HCT116 (cell line): ENCODE results near the gene FKBP15. TPM values are rescaled to one million over a fixed set of nuclear protein-coding genes. Genes with fewer than 3 reads are reported as not detected.
"Not testable (repeated sequence)": the region's sequence is repeated elsewhere in the genome, so short reads cannot be mapped to it uniquely, and the experiment has no call there.

ENCODE experiments used
- ATAC-seq: fragments of 200-7000 bp; cut with Tn5 transposase; 2 replicates; pipeline ENCODE4 v1.9.1; 2020; ENCODE audit warnings: mild to moderate bottlenecking, moderate library complexity
- BruUV-seq: library from RNA; stranded (reverse); fragments of 400-500 nt; replicated peaks from 2 replicates; lab custom pipeline; 2021; lab: Mats Ljungman, UMichigan
- CTCF ChIA-PET: fragments of 300-600 bp; sonication (Branson Sonifier 250); formaldehyde crosslinking; loops from one replicate; lab custom pipeline; 2021; ENCODE audit warnings: antibody characterized with exemption; lab: Charles Lee
- POLR2A ChIA-PET: fragments of 300-600, 350-600 bp; sonication (Branson Sonifier 250); formaldehyde crosslinking; loops from one replicate; lab custom pipeline; 2021; ENCODE audit warnings: antibody characterized with exemption; lab: Charles Lee
- RAD21 ChIA-PET, 2 experiments: fragments of 300-600 bp; sonication (Branson Sonifier 250); formaldehyde crosslinking; loops; one replicate each; lab custom pipeline; 2023; ENCODE audit warnings: low total read pairs in 2 of 2; ENCODE audit not compliant: uncharacterized antibody in 2 of 2, unreplicated experiment in 2 of 2, low non-redundant PET in 1 of 2; lab: Charles Lee
- DNase-seq: peaks from one replicate; pipeline ENCODE4 v3.0.0-alpha.2; 2010; ENCODE audit warnings: low read depth, low spot score
- H2AFZ ChIP-seq: fragments of 200-600 bp; shearing (Covaris generic), sonication (generic); 2 replicates; pipeline ENCODE4 v1.6.1; 2017; ENCODE audit warnings: low read depth, mixed run types, mixed read lengths, antibody characterized with exemption, low read length; ENCODE audit not compliant: poor library complexity, severe bottlenecking
- H3K27ac ChIP-seq: 2 replicates; pipeline ENCODE4 v1.5.1; 2012; ENCODE audit warnings: low read depth, low read length
- H3K27me3 ChIP-seq: fragments of 200-600 bp; sonication (generic); 2 replicates; pipeline ENCODE4 v1.6.1; 2016; ENCODE audit warnings: mixed run types, low read length, mixed read lengths; ENCODE audit not compliant: insufficient read depth
- H3K36me3 ChIP-seq, 2 experiments: fragments of 200-500 bp in 1 of 2; fragments of 200-600 bp in 1 of 2; sonication (Bioruptor generic) in 1 of 2; sonication (generic) in 1 of 2; 2 replicates each; pipeline versions ENCODE4 v1.5.1 to v1.6.1; 2014 to 2016; ENCODE audit warnings: low read length in 2 of 2, inconsistent platforms in 1 of 2, mixed read lengths in 1 of 2, mixed run types in 1 of 2; ENCODE audit not compliant: insufficient read depth in 2 of 2, control insufficient read depth in 1 of 2
- H3K4me1 ChIP-seq, 2 experiments: fragments of 200-600 bp in 1 of 2; sonication (generic) in 1 of 2; 2 replicates each; pipeline versions ENCODE4 v1.5.1 to v1.6.1; 2012 to 2017; ENCODE audit warnings: low read length in 2 of 2, inconsistent platforms in 1 of 2, mild to moderate bottlenecking in 1 of 2, mixed read lengths in 1 of 2, mixed run types in 1 of 2, moderate library complexity in 1 of 2; ENCODE audit not compliant: insufficient read depth in 2 of 2, control insufficient read depth in 1 of 2
- H3K4me2 ChIP-seq: fragments of 200-600 bp; sonication (generic); 2 replicates; pipeline ENCODE4 v1.6.1; 2017; ENCODE audit warnings: mixed run types, low read length, mixed read lengths
- H3K4me3 ChIP-seq, 2 experiments: fragments of 200-600 bp in 1 of 2; sonication (generic) in 1 of 2; replicated peaks in 1 of 2; 2 replicates each; pipeline ENCODE4 v1.5.1; 2011 to 2016; ENCODE audit warnings: low read length in 2 of 2, control low read depth in 1 of 2, low read depth in 1 of 2, mild to moderate bottlenecking in 1 of 2, mixed read lengths in 1 of 2, mixed run types in 1 of 2
- H3K79me2 ChIP-seq: fragments of 200-600 bp; sonication (generic); 2 replicates; pipeline ENCODE4 v1.6.1; 2017; ENCODE audit warnings: mild to moderate bottlenecking, mixed run types, low read length, moderate library complexity, mixed read lengths; ENCODE audit not compliant: insufficient read depth
- H3K9ac ChIP-seq: fragments of 200-600 bp; sonication (generic); 2 replicates; pipeline ENCODE4 v1.6.1; 2016; ENCODE audit warnings: low read length, mixed read lengths
- H3K9me2 ChIP-seq: fragments of 200-600 bp; sonication (generic), shearing (Covaris generic); 2 replicates; pipeline ENCODE4 v1.6.1; 2017; ENCODE audit warnings: mixed run types, mild to moderate bottlenecking, moderate library complexity; ENCODE audit not compliant: insufficient read depth
- H3K9me3 ChIP-seq, 2 experiments: fragments of 200-500 bp in 1 of 2; fragments of 200-600 bp in 1 of 2; sonication (Bioruptor generic) in 1 of 2; sonication (generic) in 1 of 2; 2 replicates each; pipeline ENCODE4 v1.6.1; 2014 to 2017; ENCODE audit warnings: low read length in 2 of 2, mixed read lengths in 2 of 2, inconsistent platforms in 1 of 2, low read depth in 1 of 2, mild to moderate bottlenecking in 1 of 2, mixed run types in 1 of 2, moderate library complexity in 1 of 2; ENCODE audit not compliant: control insufficient read depth in 1 of 2, insufficient read depth in 1 of 2
- H4K20me1 ChIP-seq: fragments of 200-600 bp; sonication (generic), shearing (Covaris generic); 2 replicates; pipeline ENCODE4 v1.6.1; 2017; ENCODE audit warnings: mixed run types, mild to moderate bottlenecking, moderate library complexity; ENCODE audit not compliant: insufficient read depth
- EGR1 ChIP-seq: IDR thresholded peaks from 2 replicates; pipeline ENCODE4 v1.6.1; 2012; ENCODE audit warnings: low read depth
- ELF1 ChIP-seq: IDR thresholded peaks from 2 replicates; pipeline ENCODE4 v1.6.1; 2012; ENCODE audit warnings: low read depth, borderline replicate concordance
- EZH2phosphoT487 ChIP-seq: fragments of 200-600 bp; IDR thresholded peaks from 2 replicates; pipeline ENCODE4 v1.6.1; 2018; ENCODE audit warnings: antibody characterized with exemption, borderline replicate concordance
- MAX ChIP-seq: IDR thresholded peaks from 2 replicates; pipeline ENCODE4 v1.6.1; 2012
- SIN3A ChIP-seq: IDR thresholded peaks from 2 replicates; pipeline ENCODE4 v1.6.1; 2012; ENCODE audit warnings: low read depth
- SP1 ChIP-seq: IDR thresholded peaks from 2 replicates; pipeline ENCODE4 v1.6.1; 2012; ENCODE audit warnings: low read depth
- SRF ChIP-seq: IDR thresholded peaks from 2 replicates; pipeline ENCODE4 v1.6.1; 2012; ENCODE audit warnings: low read depth
- YY1 ChIP-seq: IDR thresholded peaks from 2 replicates; pipeline ENCODE4 v1.6.1; 2011; ENCODE audit warnings: low read length, low read depth, moderate library complexity, mild to moderate bottlenecking; ENCODE audit not compliant: insufficient replicate concordance; ENCODE audit errors: extremely low read depth
- ZNF274 ChIP-seq: fragments of 200-500 bp; sonication (Bioruptor generic); IDR thresholded peaks from 2 replicates; pipeline ENCODE4 v1.6.1; 2014; ENCODE audit warnings: mild to moderate bottlenecking, low read depth, low read length, inconsistent platforms
- intact Hi-C: fragments of 100-400 bp; cut with micrococcal nuclease; formaldehyde crosslinking; loops from 2 replicates; pipeline ENCODE4 v1.10.0; 2022
- total RNA-seq: library from RNA; stranded (reverse); gene quantifications from one replicate; pipeline ENCODE4 v1.2.1, GENCODE V29; 2021; ENCODE audit not compliant: unreplicated experiment
- TF ChIP-seq, protein P1 (sequence below): IDR thresholded peaks from 2 replicates; pipeline ENCODE4 v1.6.1; 2012
- TF ChIP-seq, protein P2 (sequence below), 3 experiments: fragments of 200-600 bp in 1 of 3; sonication (generic) in 1 of 3; IDR thresholded peaks in 2 of 3; conservative IDR thresholded peaks in 1 of 3; 2 replicates each; pipeline ENCODE4 v1.5.1; 2012 to 2017; ENCODE audit warnings: low read depth in 2 of 3, low read length in 2 of 3, antibody characterized with exemption in 1 of 3, borderline replicate concordance in 1 of 3, control low read depth in 1 of 3, mild to moderate bottlenecking in 1 of 3, mixed read lengths in 1 of 3, mixed run types in 1 of 3, moderate library complexity in 1 of 3; ENCODE audit not compliant: insufficient read depth in 1 of 3

Gene FKBP15
- total RNA-seq, 1 experiment from 2014 or later = 13.8 TPM

DNA sequence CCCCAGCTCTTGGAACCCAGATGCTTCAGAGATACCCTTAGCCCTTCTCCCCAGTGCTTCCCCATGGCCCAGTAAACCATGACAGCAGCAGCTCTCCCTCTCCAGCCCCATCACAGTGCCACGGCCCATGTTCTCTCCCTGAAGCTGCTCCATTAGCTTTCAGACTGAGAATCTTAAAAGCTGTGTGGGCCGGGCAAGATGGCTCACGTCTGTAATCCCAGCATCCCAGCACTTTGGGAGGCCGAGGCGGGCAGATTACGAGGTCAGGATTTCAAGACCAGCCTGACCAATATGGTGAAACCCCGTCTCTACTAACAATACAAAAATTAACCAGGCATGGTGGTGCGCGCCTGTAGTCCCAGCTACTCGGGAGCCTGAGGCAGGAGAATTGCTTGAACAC lies 71.5 kb downstream of the FKBP15 start:
- H3K36me3 ChIP-seq, H2AFZ ChIP-seq, H3K4me3 ChIP-seq, ATAC-seq, H3K9me2 ChIP-seq, H4K20me1 ChIP-seq, H3K27ac ChIP-seq, BruUV-seq, H3K79me2 ChIP-seq, H3K9ac ChIP-seq, DNase-seq, intact Hi-C loops, POLR2A ChIA-PET, H3K4me2 ChIP-seq, CTCF ChIA-PET, RAD21 ChIA-PET, H3K9me3 ChIP-seq: not testable (repeated sequence)
- peaks cover 11 to 23% of the 10 kb centered on the region in 2 experiments; a peak in 3 of 4 replicates for H3K4me1 ChIP-seq
- peaks cover 17% of the 10 kb centered on the region for H3K27me3 ChIP-seq

DNA sequence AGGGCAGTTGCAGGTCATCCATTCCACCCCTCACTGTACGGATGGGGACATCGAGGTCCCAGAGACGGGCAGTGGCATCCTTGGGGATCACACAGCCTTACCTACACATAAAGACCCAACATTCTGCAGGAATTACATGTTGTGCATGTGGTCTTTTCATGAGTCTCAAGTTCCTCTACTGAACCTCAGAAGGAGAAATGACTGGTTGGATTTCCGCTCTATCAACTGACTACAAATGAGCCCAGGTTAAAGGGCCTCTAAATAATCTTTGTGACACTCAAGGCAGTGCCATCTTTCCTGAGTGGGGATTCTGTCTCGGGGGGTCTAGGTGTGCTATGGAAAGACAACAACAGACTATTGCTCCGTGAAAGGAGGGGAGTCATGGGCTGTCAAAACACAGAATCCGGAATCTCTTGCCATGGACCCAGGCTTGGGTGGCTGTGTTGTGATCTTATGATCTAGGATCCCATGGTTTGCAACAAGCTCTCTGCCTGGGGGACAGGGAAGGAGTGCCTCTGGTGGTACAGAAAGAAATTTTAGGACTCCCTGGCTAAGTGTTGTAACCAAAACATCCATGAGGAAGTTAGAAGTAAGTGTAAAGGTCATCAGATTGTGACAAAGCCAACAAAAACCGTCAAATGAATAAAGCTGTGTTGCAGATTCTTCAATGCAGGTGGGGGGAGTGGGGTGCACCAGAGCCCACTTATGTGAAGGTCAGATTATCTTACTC lies 72.1 kb downstream of the FKBP15 start:
- no peak overlapping the region for H2AFZ ChIP-seq
- intact Hi-C loops = no loop called here
- TF ChIP-seq EGR1 = no peak
- no peak for TF ChIP-seq YY1
- TF ChIP-seq SRF = no peak
- no peak for TF ChIP-seq EZH2phosphoT487
- TF ChIP-seq SIN3A = no peak
- no peak for TF ChIP-seq ZNF274
- TF ChIP-seq ELF1 = no peak
- TF ChIP-seq, protein P1, sequence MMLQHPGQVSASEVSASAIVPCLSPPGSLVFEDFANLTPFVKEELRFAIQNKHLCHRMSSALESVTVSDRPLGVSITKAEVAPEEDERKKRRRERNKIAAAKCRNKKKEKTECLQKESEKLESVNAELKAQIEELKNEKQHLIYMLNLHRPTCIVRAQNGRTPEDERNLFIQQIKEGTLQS = no peak
- no peak for TF ChIP-seq MAX
- no peak for TF ChIP-seq SP1
- TF ChIP-seq, protein P2, sequence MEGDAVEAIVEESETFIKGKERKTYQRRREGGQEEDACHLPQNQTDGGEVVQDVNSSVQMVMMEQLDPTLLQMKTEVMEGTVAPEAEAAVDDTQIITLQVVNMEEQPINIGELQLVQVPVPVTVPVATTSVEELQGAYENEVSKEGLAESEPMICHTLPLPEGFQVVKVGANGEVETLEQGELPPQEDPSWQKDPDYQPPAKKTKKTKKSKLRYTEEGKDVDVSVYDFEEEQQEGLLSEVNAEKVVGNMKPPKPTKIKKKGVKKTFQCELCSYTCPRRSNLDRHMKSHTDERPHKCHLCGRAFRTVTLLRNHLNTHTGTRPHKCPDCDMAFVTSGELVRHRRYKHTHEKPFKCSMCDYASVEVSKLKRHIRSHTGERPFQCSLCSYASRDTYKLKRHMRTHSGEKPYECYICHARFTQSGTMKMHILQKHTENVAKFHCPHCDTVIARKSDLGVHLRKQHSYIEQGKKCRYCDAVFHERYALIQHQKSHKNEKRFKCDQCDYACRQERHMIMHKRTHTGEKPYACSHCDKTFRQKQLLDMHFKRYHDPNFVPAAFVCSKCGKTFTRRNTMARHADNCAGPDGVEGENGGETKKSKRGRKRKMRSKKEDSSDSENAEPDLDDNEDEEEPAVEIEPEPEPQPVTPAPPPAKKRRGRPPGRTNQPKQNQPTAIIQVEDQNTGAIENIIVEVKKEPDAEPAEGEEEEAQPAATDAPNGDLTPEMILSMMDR (IDR thresholded peaks at IDR 0.05 in 2 of 3, conservative IDR thresholded peaks at IDR 0.05 in 1 of 3; ENCODE audit: borderline replicate concordance in 1 of 3, insufficient read depth in 1 of 3, low read depth in 2 of 3, low read length in 2 of 3) = no peak
- ChIA-PET RAD21 (no interaction called here), CTCF (no interaction called here), POLR2A (no interaction called here)
- H3K4me1 ChIP-seq = peaks cover 11 to 23% of the 10 kb centered on the region in 2 experiments; a peak in 3 of 4 replicates
- BruUV-seq = no TSS peak
- no peaks in the 10 kb centered on the region for H4K20me1 ChIP-seq
- DNase-seq = no peak
- H3K79me2 ChIP-seq = no peaks in the 10 kb centered on the region
- no peaks in the 10 kb centered on the region for H3K9me3 ChIP-seq
- H3K36me3 ChIP-seq = no peaks in the 10 kb centered on the region
- peaks cover 19% of the 10 kb centered on the region for H3K27me3 ChIP-seq
- no peak overlapping the region for H3K27ac ChIP-seq
- no peak overlapping the region for H3K4me2 ChIP-seq
- no peak overlapping the region for H3K4me3 ChIP-seq
- no peak for ATAC-seq
- no peaks in the 10 kb centered on the region for H3K9me2 ChIP-seq
- H3K9ac ChIP-seq = no peak overlapping the region
